ENCODE measurements around the gene QRFP. TPM values are rescaled to one million over a fixed set of nuclear protein-coding genes. Genes with fewer than 3 reads are reported as not detected.

QRFP gene
- total and polyA plus RNA-seq, 2 of the 8 experiments (the other 6 are each of a cell fraction or from before 2014, with no cell fraction given): not detected

GRCh38 chr9:130898552-130898852, 1.9 kb upstream of the QRFP start (continued):
- TF ChIP-seq CHD7 (IDR thresholded peaks at IDR 0.05; ENCODE audit: insufficient replicate concordance, low read length) (no peak), SIX5 (IDR thresholded peaks at IDR 0.05; ENCODE audit: low read depth, low read length) (no peak), MAX (IDR thresholded peaks at IDR 0.05) (no peak)

Data from H1 (cell line).